ENCODE measurements around the gene SSTR1.
A peak's percentile ranks its signal among the peaks of the same experiment; 100 is the strongest.

SSTR1 gene

DNA sequence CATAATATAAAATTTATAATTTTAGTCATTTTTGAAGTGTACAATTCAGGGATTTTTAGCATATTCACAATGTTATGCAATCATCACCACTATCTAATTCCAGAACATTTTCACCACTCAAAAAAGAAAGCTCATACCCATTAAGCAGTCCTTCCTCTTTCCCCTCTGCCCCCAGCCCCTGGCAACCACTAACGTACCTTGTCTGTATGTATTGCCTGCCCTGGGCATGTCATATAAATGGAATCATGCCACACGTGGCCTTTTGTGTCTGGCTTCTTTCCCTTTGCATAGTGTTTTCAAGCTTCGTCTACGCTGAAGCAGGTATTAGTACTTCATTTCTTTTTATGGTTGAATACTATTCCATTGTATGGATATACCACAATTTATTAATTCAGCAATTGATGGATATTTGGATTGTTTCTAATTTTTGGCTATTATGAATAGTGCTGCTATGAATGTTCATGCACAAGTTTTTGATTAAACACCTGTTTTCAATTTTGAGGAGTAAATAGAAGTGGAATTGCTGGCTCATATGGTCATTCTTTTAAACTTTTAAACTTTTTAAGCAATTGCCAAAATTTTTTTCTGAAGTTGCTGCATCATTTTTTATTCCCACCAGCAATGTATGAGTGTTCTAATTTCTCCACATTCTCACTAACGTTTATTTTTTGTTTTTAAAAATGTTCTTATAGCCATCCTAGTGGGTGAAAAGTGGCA is 1.6 kb upstream of the SSTR1 start:
- Histone ChIP-seq H3K4me3 (ENCODE audit: low read depth, low read length) (no peak overlapping the region), H3K9ac (no peak overlapping the region), H3K27ac (no peak overlapping the region), H2AFZ (no peak overlapping the region), H3K9me3 (ENCODE audit: control insufficient read depth, low read length) (peaks cover 2% of the 10 kb centered on the region), H3K4me1 (no peaks in the 10 kb centered on the region), H3K79me2 (no peaks in the 10 kb centered on the region), H3K4me2 (ENCODE audit: low read length) (no peak overlapping the region), H3K27me3 (ENCODE audit: control insufficient read depth, insufficient read depth, low read length) (peaks cover 12% of the 10 kb centered on the region), H3K36me3 (ENCODE audit: control insufficient read depth, insufficient read depth, low read length) (no peaks in the 10 kb centered on the region)
- TF ChIP-seq, protein P1, sequence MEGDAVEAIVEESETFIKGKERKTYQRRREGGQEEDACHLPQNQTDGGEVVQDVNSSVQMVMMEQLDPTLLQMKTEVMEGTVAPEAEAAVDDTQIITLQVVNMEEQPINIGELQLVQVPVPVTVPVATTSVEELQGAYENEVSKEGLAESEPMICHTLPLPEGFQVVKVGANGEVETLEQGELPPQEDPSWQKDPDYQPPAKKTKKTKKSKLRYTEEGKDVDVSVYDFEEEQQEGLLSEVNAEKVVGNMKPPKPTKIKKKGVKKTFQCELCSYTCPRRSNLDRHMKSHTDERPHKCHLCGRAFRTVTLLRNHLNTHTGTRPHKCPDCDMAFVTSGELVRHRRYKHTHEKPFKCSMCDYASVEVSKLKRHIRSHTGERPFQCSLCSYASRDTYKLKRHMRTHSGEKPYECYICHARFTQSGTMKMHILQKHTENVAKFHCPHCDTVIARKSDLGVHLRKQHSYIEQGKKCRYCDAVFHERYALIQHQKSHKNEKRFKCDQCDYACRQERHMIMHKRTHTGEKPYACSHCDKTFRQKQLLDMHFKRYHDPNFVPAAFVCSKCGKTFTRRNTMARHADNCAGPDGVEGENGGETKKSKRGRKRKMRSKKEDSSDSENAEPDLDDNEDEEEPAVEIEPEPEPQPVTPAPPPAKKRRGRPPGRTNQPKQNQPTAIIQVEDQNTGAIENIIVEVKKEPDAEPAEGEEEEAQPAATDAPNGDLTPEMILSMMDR (IDR thresholded peaks at IDR 0.05), result no peak

DNA sequence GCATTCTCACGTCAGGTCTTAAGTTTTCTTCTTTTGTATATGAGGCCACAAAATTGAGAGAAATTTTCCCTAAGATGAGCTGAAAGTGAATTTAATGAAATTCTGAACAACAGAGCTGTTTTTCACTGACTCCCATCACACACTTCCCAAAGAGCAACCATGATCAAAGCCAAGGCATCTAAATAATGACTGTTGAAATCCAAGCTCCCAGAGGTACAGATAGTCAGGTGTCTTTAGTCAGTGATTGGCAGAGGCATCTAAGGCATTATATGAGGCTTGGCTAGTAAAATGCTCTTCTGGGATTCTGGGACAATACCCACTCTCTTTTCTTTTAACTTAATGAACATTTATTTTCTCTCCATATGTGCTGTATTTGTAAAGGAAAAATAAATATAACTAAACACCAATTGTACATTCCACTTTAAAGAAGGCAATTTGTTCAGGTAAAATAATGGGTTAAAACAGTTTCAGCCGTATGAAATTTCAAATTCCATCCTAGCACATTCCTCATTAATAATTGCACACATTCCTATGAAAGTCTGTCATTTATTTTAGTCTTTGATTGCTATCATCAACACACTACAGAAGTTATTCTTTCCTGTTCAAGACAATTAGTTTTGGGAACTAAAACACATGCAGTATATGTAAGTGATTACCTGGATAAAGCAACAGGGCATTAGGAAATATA is 871 bp upstream of the SSTR1 start:
- TF ChIP-seq, protein P1 (IDR thresholded peaks at IDR 0.05), result no peak
- H3K9me3 ChIP-seq (ENCODE audit: control insufficient read depth, low read length), result peaks cover 2% of the 10 kb centered on the region
- H3K79me2 ChIP-seq, result no peaks in the 10 kb centered on the region
- H3K9ac ChIP-seq, result no peak overlapping the region
- H3K36me3 ChIP-seq (ENCODE audit: control insufficient read depth, insufficient read depth, low read length), result no peaks in the 10 kb centered on the region
- no peak overlapping the region for H3K4me2 ChIP-seq (ENCODE audit: low read length)
- no peak overlapping the region for H2AFZ ChIP-seq
- no peaks in the 10 kb centered on the region for H3K4me1 ChIP-seq
- H3K4me3 ChIP-seq (ENCODE audit: low read depth, low read length), result no peak overlapping the region
- H3K27ac ChIP-seq, result no peak overlapping the region
- H3K27me3 ChIP-seq (ENCODE audit: control insufficient read depth, insufficient read depth, low read length), result peaks cover 12% of the 10 kb centered on the region

DNA sequence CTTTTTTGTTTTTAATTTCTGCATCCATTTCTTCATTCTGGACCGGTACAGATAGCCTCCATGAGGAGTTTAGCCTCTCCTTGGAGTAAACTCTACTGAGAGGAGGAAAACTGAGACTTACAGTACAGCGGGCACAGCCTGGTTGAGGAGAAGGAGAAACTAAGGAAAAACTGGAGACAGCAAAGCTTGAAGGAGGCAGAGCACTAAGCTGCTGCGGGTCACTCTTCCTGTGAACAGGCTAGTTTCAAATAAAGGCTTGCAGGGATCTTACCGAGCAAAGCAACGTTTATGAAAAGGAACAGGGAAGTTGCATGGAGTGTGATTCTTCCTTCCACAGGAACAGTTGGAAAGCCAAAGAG is 348 bp upstream of the SSTR1 start:
- peaks cover 2% of the 10 kb centered on the region for H3K9me3 ChIP-seq (ENCODE audit: control insufficient read depth, low read length)
- no peak overlapping the region for H3K27ac ChIP-seq
- no peaks in the 10 kb centered on the region for H3K4me1 ChIP-seq
- no peak overlapping the region for H2AFZ ChIP-seq
- H3K9ac ChIP-seq, result no peak overlapping the region
- TF ChIP-seq, protein P1 (IDR thresholded peaks at IDR 0.05), result no peak
- H3K27me3 ChIP-seq (ENCODE audit: control insufficient read depth, insufficient read depth, low read length), result peaks cover 12% of the 10 kb centered on the region
- peak overlapping the region; percentile 5 for H3K4me2 ChIP-seq (ENCODE audit: low read length)
- no peak overlapping the region for H3K4me3 ChIP-seq (ENCODE audit: low read depth, low read length)
- no peaks in the 10 kb centered on the region for H3K36me3 ChIP-seq (ENCODE audit: control insufficient read depth, insufficient read depth, low read length)
- no peaks in the 10 kb centered on the region for H3K79me2 ChIP-seq

DNA sequence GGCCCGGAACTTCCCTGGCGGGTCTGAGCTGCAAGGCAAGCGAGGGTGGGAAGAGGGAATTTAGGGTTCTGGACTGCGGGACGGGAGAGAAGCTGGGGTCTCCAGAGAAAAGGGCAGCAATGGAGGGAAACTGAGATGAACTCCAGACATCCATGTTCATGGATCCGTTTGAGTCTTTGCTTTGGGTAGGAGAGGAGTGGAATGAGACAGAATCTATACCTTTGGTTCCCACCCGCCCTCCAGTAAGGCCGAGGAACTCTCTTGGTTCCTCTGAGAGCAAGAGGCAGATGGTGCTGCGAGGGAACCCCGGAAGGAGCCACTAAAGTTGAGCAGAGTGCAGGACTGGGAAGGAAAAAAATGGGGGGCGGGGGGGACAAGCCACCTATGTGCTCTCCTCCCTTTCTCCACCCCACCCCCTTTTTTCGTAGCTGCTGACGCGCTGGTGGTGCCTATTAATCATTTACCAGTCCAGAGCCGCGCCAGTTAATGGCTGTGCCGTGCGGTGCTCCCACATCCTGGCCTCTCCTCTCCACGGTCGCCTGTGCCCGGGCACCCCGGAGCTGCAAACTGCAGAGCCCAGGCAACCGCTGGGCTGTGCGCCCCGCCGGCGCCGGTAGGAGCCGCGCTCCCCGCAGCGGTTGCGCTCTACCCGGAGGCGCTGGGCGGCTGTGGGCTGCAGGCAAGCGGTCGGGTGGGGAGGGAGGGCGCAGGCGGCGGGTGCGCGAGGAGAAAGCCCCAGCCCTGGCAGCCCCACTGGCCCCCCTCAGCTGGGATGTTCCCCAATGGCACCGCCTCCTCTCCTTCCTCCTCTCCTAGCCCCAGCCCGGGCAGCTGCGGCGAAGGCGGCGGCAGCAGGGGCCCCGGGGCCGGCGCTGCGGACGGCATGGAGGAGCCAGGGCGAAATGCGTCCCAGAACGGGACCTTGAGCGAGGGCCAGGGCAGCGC is 1.2 kb downstream of the SSTR1 start:
- Histone ChIP-seq H3K27ac (no peak overlapping the region), H3K27me3 (ENCODE audit: control insufficient read depth, insufficient read depth, low read length) (peaks cover 12% of the 10 kb centered on the region), H3K36me3 (ENCODE audit: control insufficient read depth, insufficient read depth, low read length) (no peaks in the 10 kb centered on the region), H3K9me3 (ENCODE audit: control insufficient read depth, low read length) (peaks cover 2% of the 10 kb centered on the region), H3K79me2 (no peaks in the 10 kb centered on the region), H3K4me1 (no peaks in the 10 kb centered on the region), H2AFZ (no peak overlapping the region), H3K9ac (no peak overlapping the region), H3K4me2 (ENCODE audit: low read length) (peak overlapping the region; percentile 39), H3K4me3 (ENCODE audit: low read depth, low read length) (peak overlapping the region; percentile 7)
- TF ChIP-seq, protein P1 (IDR thresholded peaks at IDR 0.05), result no peak
